HG03439 (cell line): Measurements from ENCODE around the gene LPGAT1.

Source experiments
- ATAC-seq: cut with Tn5 transposase; IDR thresholded peaks from one replicate; pipeline ENCODE4 v1.9.1; 2021; ENCODE audit warnings: mild to moderate bottlenecking, moderate library complexity; ENCODE audit not compliant: unreplicated experiment

LPGAT1 gene

DNA sequence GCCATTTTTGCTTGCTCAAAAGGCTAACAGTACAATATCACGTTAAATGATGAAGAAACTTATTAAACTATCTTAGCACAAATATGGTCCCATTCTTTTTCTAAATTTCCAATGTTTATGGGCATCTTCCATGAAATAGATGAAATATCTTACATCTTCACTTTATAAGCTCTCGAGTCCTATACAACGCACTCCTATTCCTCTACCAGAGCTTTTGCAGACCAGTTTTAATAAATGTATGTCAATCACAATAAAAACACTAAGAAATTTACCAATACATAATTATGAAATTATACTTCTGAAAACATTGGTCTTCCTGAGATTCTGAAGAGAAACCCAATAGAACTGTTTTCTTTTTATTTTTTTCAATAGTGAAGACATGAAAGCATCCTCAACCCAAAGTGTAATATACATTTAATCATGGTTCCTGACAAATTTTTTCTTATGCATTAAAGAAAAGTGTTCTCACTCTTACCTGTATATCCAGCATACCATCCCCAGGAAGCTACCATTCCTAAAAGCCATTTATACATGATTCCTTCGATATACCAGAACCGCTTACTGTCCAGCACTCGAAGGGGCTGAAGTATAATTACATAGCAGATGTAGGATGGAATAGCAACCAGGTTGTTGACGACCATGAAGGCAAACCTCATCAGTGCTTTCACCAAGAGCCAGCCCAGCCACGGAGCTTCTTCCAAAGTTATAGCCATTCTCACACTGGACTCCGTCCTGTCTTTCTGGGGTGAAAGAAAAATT is 1.8 kb downstream of the LPGAT1 start:
- no peak for ATAC-seq

DNA sequence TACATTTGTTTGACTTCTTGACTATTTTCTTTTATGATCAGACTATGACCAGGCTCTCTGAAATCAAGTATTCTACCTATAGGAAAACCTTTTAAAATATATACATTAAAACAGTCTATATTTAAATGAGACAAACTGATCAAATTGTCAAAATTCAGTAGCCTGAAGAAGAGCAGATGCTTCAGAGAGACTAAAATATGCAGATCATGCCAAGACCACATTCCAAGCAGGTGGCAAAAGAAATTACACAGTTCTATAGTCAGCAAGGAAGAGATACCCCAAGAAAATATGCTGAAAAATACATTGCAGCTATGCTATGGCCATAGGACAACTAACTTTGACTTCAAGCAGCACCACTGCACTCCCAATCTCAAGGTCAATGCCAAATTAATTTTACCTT is 3.5 kb downstream of the LPGAT1 start:
- ATAC-seq, result no peak

DNA sequence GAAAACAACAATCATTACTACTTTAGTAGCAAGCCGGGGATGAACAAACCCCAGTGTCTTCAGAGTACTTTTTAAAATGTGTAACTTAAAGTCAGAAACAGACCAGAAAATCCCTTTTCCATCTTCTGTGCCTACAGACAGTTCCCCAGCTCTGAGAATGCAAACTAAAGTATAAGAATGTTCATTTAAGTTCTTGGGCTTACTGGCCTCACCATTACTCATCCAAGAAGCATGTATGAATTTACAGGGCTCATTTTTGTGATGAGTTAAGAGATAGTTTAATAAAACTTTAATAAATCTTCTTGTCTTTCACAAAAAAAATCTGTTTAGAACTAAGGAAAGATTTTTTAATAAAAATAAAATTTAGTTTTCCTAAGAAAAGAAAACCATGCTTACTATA is 4.6 kb downstream of the LPGAT1 start:
- no peak for ATAC-seq

DNA sequence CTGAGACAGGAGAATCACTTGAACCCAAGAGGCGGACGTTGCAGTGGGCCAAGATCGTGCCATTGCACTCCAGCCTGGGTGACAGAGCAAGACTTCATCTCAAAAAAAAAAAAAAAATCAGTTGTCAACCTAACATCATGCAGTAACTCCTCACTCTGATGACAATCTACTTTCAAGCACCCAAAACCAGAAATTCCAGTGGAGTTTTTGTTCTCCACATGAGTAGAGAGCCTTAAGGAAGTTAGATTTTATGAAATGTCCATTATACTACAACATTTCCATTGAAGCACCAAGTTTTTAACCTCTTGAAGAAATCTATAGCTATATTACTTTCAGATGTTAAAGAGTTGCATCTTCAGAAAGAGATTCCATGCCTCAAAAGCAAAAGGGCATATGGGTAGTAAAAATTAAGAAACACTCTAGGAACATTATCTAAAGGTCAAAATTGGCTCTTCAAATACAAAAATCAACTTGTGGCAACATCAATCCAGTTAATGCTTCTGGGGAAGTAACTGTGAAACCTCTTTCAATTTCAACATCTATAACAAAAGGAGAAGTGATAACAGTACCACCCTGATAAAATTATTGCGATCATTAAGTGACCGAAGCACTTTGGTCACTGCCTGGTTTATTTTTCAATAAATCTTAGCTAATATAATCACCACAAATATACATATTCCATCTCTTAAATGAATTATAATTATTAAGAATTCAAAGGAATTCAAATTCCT is 7.7 kb downstream of the LPGAT1 start:
- ATAC-seq, result no peak

DNA sequence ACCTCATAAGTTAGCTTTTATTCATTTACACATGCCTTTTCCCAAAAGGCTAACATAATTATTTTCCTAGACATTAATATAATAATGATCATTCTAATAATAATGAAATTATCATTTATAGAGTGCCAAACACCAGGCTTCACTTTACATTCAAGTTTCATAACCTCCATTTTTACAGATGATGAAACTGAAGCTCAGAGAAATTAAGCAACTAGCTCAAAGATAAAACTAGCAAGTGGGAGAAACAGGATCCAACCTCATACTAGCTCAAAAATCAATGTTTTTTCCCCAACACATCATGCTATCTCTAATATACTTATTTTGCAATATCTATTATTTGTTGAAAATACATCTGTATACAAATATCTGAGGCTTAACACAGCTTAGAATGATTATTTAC is 14.0 kb downstream of the LPGAT1 start:
- ATAC-seq, result no peak

DNA sequence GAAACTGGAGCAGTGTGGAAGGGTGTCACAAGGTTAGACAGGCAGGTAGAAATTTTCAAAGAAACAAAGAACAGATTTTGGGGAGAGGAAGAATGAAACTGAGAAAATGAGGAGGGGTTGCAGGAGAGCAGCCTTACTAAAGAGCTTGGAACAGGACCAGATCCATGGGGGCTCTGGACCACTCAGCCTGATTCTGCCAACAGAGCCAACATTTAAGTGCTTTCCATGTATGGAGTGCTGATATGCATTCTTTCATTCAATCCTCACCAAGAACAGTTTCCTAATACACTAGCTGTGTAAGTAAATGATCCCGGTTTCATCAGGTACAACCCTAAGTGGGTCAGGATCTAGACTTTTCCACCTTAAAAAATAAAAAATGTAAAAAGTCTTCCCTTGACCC is 16.2 kb downstream of the LPGAT1 start:
- no peak for ATAC-seq

DNA sequence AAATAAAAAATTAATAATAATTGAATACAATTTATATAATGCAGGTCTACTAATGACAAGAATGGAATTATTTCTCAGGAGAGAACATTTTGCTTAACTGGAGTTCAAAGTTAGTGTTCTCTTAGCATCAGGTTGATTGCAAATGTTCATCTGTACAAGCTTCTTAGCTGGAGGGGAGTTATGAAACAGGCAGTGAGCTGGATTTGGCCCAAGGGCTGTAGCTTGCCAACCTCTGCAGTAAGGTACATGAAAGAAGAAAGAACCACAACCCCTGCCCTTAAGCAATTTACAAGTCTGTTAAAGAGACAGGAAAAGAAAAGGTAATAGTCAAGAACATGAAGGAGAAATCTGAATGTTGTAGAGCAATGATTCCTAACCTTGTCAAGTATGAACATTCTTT is 17.0 kb downstream of the LPGAT1 start:
- ATAC-seq, result no peak

DNA sequence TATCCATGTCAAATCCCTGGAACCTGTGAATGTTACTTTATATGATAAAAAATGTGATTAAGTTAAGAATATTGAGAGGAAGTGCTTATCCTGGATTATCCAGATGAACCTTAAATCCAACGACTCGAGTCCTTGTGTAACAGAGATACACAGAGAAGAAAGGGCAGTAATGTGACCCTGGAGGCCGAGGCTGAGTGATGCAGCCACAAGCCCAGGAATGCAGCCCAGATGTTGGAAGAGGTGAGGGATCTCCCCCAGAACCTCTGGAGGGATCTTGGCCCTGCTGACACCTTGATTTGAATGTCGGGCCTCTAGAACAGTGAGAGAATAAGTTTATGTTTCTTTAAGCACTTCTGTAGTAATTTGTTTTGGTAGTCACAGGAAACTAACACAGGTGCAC is 18.0 kb downstream of the LPGAT1 start:
- ATAC-seq, result no peak

DNA sequence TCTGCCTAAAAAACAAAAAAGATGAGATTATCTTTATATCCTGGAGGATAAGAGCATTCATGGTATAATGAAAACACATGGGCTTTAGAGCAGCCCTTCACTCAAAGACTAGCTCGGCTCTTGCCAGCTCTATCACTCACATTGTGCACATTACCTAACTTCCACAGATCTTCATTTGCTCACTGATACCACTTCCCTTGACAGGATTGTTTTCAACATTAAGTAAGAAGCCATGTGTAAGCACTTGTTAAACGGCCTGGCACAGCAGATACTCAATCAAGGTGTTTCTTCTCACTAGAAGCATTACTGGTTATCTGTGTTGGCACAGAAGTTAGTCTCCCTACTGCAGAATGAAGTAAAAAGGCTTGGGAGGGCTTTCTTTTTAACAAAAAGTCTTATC is 18.7 kb downstream of the LPGAT1 start:
- no peak for ATAC-seq

DNA sequence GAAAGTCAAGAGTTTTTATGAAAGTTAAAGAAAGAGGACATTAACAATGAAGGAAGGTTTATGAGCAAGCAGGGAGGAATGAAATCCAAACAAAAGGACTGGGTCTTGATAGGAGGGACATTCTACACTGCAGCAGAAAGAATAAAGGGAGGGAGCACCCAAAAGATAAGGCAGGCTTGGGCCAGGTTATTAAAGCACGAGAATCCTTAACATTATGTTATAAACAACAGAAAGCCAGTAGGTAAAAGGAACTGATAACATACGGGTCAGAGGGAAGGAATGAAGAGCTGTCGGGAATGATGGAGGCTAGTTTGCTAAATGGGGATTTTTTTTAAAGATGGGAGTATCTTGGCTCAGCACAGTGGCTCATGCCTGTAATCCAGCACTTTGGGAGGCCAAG is 19.4 kb downstream of the LPGAT1 start:
- no peak for ATAC-seq

DNA sequence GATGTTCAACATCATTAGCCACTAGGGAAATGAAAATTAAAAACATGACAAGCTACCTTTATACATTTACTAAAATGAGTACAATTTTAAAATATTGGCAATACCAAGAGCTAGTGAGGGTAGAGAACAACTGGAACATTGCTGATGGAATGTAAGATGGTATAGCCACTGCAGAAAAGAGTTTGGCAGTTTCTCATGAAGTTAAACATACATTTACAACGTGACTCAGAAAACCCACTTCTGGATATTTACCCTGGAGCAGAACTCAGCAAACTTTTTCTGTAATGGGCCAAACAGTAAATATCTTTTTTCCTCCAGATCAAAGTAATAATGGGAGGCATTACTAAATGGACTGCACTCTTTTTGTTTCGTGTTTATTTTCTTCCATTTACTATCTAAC is 22.1 kb downstream of the LPGAT1 start:
- no peak for ATAC-seq

DNA sequence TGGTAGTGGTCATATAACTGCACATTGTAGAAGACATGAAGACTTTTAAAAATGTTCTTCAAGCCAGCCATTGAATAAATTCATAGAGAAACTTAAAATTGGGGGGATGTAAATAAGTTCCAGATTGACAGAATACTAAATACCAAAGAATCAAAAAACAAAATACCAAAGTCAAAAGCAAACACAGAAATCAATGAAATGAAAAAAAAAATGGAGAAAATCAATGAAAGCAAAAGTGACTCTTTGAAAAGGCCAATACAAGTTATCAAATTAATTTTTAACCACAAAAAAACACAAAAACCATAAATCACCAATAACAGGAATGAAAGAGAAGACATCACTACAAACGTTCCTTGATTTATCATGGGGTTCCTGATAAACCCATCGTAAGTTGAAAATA is 25.6 kb downstream of the LPGAT1 start:
- no peak for ATAC-seq

DNA sequence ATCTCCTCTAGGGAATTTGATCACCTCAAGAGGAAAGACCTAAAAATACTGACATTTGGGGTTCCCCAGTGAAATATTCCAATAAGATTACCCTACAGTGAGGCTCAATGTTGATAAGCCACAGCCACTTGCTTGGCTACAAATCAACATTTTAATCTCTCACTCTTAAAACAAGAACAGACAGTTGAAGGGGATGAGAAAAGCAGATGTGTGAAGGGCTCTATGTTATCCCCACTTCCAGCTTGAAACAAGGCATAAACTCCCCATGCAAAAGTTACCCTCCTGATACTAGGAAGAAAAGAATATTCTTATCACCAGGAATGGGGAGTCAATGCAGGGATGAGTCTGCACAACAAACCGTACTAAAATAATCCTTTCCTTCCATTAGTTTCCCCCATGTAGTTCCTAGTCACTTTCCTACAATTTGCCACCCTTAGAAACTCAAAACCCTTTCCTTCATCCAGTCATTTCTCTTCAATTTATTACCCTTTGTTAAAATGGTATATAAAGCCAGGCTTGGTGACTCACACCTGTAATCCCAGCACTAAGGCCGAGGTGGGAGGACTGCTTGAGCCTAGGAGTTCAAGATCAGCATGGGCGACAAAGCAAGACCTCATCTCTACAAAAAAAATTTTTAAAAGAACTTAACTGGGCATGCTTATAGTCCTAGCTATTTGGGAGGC is 29.5 kb downstream of the LPGAT1 start:
- ATAC-seq, result no peak

DNA sequence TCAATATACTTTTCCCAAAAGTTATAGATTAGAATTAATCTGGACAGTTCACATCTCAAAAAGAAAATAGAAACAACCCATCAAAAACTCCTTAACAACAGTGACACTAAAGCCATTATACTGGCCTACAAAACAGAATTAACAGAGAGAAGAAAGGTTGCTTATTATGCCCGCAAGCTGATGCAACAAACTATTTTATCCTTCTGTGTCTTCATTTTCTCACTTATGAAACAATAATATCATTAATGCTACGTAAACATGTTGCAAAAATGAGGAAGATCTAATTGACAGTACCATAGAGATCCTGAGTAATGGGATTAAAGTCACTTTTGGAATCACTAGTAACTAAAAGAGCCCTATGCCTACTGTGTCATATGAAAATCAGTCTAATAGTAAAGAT is 32.6 kb downstream of the LPGAT1 start:
- ATAC-seq, result no peak

DNA sequence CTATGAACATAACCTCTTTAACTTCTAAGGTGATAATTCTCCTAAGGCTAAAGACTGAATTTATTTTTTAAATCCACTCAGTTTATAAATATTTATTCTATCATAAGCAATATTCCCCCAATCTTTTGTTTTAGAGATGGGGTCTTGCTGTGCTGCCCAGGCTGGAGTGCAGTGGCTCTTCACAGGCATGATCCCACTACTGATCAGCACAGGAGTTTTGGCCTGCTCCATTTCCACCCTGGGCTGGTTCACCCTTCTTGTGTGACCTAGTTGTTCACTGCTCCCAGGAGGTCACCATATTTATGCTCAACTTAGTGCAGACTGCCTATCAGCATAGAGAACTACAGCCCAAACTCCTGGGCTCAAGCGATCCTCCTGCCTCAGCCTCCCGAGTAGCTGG is 38.6 kb downstream of the LPGAT1 start:
- ATAC-seq, result no peak

DNA sequence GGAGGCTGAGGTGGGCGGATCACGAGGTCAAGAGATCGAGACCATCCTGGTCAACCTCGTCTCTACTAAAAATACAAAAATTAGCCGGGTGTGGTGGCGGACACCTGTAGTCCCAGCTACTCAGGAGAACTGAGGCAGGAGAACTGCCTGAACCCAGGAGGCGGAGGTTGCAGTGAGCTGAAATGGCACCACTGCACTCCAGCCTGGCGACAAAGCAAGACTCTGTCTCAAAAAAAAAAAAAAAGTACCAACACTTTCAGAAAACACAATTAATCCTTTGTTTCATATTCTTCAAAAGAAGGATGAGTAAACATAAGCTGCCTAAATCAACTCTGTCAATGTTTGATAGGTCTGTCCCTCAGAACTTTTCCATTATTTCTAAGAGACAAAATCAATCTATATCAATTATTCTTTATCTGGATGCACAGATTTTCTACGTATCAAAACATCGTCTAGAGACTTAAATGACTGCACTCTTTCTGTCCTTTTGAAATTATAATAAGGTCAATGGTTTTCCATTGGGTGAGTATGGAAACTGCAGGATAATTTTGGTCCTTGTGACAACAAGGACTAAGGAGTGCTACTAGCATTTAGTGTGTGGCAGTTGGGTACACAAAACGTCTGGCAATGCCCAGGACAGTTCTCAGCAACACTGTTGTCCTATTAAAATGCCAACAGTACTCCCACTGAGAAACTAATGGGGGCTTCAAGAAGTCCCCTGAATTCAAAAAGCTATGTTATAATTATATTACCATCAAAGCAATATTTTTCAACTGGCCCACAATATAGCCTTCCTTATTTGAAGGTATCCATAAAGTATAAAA is 40.7 kb downstream of the LPGAT1 start:
- ATAC-seq, result no peak

DNA sequence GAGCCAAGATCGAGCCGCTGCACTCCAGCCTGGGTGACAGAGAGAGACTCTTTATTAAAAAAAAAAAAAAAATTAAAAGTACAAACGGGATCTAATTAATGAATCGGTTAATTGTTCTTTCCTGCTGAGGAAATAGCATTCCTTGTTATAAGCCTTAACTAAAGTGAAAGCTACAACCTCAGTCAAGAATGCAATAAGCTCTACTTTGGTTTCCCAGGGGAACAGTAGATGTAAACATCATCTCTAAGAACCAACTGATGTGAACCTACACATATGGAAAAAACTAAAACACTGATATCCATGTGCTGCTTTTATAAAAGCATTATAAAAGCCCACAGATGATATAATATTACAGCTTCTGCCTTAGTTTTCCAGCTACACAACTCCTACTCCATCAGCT is 41.9 kb downstream of the LPGAT1 start:
- no peak for ATAC-seq

DNA sequence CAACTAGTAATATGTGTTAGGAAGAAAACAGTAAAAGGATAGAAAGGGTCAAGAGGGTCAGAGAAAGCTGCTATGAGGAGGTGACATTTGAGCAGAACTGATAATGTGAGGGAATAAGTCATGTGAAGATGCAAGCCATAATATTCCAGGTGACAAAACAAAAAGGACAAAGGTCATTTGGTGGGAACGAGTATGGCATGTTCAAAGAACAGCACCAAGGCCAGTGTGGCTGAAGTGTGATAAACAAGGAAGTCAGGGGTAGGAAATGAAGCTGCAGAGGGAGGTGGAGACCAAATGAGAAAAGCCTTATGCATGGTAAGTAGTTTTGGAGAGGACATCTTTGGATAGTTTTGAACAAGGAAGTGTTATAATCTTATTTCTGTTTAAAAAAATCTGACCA is 46.7 kb downstream of the LPGAT1 start:
- no peak for ATAC-seq

DNA sequence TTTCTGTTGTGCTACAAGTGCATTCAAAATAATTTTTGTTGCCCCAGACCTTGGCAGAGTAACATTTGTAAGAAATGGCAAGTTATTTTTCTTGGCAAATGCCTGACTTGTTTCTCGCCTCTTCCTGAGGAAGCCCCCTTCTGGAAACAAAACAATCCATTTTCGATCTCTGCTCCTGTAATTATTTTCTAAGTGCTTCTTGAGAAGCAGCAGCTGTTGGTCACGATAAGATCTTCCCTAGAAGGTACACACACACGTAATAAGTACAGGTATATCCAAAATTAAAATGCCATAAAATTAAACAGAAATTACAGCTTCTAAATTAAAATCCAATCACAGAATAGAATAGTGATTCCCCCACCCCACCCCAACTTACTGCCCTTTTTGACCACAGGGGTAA is 47.3 kb downstream of the LPGAT1 start:
- no peak for ATAC-seq

DNA sequence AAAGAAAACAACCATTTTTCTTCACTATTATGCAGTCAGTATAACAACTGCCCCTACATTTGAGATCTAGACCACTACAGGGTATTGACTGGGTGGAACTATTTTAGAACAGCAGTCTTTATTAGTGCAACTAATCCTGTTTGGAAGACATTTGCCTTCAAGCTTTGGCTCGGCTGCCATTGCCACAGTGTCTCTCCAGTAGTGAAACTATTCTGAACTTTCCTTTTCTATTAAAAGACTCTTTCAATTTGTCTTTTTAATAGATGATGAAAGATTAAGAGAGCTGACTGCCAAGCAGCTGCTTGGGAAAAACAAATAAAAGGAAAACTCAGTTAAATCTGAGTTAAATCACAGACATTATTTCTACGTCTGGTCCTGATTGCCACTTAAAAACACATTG is 49.3 kb downstream of the LPGAT1 start:
- ATAC-seq, result no peak

DNA sequence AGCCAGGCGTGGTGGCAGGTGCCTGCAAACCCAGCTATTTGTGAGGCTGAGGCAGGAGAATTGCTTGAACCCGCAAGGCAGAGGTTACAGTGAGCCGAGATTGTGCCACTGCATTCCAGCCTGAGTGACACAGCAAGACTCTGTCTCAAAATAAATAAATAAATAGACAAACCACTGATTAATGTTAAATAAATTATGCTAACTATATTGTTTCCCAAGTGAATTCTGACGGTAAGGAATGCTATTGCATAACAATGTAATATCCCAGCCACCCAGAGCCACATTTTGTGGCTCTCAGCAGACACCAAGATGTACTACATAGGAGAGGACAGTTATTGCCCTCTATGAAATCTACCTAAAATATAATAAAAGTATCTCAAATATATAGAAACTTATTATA is 55.4 kb downstream of the LPGAT1 start:
- no peak for ATAC-seq
